NCI-H345 treated with DMSO at 0.1 percent for 48 hours (cell line): ENCODE measurements around the gene SPOCK3.

Experiments
- DNase-seq: peaks from one replicate; lab custom pipeline; 2025; ENCODE audit not compliant: unreplicated experiment; lab: John Stamatoyannopoulos, UW

The SPOCK3 gene

DNA sequence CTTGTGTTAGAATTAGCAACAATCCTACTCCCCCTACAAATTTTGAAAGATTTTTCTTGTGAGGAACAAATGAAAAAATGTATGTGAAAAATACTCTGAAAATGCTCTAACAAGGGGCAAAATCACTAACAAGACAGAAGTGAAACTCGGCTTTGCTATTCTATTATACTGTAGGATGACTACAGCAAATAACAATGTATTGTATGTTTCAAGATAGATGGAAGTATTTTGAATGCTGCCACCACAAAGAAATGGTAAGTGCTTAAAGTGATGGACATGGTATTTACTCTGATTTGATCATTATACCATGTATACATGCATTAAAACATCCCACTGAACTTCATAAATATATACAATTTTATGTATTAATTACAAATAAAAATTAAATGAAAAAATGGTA lies 192.8 kb downstream of the SPOCK3 start:
- no peak for DNase-seq

DNA sequence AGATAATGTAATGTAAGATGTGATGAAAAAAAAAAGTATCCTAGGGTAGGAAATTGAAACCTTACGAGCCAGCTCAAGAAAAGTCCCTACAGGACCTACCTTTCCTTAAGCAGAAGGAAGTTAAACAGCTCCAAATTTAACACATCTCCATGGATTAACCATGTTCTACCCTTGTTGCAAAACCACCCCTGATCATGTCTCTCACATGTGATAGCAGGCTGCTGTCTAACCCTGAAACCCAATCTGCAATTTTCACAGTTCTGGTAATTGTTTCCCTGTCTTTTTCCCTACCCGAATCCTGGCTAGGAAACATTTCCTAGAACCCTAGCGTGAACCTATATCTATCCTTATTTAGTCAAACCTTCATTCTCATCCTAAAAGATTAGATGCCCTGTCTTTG lies 198.9 kb downstream of the SPOCK3 start:
- DNase-seq = no peak

DNA sequence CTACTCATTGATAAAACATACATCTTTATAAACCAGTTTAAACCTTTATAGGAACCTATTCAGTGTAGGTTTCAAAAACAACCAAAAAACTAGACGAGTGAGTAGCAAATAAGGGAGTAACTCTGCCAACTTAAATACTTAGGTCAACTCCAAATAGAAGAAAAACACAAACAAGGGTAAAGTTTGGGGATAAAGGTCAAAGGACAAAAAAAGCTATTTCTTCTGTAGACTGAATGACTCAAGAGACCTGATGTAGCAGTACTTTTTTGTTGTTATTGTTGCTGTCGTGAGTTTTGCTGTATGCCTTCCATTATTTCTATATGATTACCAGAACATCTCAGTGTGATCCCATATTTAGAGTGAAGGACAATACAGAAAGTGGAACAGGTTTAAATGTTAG lies 199.3 kb downstream of the SPOCK3 start:
- DNase-seq = no peak

DNA sequence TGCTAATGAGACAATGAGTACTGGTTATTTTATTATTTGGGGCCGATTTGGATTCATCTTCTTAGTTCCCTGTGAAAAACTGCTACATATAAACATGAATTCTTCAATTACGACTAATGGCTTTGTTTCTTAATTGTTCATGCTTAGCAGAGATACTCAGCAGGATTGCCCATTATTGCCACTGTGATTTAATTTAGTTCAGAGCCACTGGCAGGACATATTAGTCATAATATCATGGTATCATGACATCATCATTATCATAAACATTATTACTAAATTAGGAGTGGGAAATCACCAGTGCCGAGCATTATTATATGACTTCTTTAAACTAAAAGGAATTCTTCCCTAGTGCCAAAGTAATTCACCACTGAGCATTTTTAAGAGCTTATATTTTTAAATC lies 201.4 kb downstream of the SPOCK3 start:
- no peak for DNase-seq

DNA sequence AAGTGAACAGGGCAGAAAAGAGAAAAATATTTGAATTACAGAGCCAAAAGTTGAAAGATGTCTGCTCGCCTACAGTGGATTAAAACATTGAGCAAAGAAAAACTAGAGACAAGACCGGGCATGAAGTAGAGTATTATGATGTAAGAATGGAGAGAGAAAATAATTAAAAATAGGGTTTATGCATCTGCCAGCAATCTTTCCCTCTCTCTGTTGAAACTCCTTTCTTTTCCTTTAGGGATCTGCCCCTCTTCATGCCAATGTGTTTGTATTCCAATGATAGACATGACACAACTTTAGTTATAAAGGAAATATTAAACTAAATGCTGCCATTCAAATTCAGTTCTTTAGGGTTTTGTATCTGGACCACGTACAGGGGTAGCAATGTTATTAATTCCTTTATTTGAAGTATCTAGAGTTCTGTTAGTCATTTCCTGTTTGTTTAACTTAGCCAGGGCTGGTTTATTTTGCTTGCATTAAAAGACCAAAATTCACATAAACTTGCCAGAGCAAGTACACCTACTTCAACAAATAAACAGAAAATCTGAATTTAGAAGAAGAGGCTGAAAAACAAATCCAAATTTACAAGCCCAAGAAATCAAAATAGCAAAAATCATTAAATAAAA lies 202.6 kb downstream of the SPOCK3 start:
- DNase-seq = no peak

DNA sequence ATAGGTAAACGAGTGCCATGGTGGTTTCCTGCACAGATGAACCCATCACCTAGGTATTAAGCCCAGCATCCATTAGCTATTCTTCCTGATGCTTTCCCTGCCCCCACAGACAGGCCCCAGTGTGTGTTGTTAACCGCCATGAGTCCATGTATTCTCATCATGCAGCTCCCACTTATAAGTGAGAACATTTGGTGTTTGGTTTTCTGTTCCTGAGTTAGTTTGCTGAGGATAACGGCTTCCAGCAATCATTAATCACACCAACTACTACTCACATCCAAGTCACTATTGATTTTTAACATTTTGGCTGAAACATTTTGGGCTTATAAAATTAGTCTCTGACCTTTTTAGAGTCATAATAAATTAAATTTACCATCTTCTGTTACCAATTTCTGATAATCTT lies 205.3 kb downstream of the SPOCK3 start:
- no peak for DNase-seq

DNA sequence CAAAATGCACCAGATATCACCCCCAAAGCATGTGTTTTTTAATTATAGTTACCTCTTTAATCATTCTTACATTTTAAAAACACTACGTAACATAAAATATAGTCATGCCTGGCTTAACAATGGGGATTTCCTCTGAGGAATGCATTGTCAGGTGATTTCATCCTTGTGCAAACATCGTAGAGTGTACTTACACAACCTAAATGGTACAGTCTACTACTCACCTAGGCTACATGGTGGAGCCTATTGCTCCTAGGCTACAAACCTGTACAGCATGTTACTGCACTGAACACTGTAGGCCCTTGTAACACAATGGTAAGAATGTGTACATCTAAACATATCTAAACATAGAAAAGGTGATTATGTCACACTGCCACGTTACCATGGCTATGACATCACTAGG lies 208.6 kb downstream of the SPOCK3 start:
- DNase-seq = no peak

DNA sequence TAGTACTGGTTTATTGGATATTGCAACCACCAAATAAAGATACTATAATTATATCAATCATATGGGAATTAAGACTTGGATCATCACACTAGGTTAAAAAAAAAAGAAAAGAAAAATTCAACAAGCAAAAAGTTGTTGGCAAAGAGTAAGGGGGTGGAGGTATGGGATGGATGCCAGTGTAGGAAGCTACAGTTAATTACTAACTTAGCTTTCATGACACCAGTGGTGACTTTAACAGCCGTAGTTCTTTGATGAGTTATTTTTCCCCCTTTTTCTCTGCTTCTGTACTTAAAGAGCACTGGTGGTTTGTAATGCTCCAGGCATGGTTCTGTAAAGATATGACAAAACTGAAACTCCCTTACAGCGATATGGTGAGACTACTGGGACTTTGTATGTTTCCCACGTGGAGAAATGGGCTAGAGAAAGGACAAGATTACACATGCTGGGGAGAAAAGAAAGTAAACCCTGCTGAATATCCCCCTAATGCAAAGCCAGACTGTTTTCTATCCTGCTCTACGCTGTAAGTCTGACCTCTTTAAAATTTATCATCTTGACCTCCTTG lies 210.8 kb downstream of the SPOCK3 start:
- no peak for DNase-seq

DNA sequence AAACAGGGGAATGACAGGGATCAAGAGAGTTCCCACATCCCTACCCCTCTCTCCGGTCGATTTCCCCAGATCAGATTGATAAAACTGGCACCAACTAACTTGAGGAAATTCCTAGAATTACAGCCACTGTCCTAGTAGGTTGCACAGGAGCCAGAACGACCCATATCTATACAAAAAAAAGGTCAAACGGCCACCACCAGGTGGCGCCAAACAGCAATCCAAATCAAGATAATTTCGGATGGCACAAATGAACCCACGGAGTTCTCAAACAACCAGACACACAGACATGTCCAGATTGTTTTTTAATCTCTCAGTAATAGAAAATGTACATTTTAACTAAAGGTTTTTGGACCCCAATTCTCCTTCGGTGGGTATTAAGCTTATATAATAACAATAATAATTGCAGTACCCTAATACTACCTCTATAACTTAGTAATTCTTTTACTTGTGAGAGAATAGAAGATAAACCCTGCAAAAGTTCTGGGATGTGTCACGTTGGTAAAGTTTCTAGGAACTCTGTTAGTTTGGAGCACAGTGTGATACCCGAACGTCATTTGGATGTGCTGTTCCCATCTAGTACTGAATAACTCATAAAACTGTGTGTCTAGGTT lies 212.6 kb downstream of the SPOCK3 start:
- DNase-seq = peak; percentile 3

DNA sequence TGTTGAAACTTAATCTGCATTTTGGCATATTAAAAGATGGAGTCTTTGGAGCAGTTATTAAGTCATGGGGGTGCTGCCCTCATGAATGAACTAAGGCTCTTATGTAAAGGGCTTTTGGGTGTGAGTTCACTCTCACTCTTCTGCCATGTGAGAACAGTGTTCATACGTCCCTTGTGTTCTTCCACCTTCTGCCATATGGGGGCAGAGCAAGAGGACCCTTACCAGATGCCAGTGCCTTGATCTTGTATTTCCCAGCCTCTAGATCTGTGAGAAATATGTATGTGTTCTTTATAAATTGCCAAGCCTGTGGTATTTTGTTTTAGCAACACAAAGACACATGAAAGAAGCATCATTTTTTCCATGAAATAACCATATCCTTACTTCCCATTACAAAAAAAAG lies 213.9 kb downstream of the SPOCK3 start:
- no peak for DNase-seq

DNA sequence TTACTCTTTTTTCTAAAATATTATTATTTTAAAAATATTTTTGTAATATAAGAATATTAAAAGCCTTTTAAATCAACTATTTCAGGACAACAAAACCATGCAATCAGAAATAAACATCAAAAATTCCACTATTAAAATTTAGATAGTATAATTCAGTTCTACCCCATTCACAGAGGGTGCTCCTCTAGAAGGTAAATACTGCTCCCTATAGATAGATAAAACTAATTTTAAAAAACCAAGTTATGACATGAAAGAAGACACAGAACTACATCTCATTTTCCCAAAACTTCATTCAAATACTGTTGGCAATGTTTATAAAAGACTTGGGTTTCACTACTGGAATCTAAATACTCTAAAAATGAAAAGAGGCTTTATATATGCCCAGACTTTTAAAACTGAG lies 219.3 kb downstream of the SPOCK3 start:
- DNase-seq = no peak

DNA sequence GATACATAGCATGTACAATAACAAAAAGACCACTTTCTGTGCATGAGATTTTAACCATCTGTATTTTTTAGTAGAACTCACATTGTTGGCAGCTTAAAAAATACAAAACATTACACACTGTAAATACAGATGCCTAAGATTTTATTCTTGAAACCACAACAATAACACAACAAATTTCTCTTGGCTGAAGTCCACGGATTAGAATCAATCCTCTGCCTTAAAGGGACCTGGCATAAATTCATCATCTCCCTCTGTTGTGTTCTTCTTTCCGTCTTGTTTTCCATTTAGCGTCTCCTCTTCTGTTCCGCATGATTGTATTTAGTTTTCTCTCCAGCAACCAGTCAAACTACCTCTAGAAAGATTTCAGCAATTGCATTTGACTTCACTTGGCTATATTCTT lies 231.0 kb downstream of the SPOCK3 start:
- DNase-seq = no peak

DNA sequence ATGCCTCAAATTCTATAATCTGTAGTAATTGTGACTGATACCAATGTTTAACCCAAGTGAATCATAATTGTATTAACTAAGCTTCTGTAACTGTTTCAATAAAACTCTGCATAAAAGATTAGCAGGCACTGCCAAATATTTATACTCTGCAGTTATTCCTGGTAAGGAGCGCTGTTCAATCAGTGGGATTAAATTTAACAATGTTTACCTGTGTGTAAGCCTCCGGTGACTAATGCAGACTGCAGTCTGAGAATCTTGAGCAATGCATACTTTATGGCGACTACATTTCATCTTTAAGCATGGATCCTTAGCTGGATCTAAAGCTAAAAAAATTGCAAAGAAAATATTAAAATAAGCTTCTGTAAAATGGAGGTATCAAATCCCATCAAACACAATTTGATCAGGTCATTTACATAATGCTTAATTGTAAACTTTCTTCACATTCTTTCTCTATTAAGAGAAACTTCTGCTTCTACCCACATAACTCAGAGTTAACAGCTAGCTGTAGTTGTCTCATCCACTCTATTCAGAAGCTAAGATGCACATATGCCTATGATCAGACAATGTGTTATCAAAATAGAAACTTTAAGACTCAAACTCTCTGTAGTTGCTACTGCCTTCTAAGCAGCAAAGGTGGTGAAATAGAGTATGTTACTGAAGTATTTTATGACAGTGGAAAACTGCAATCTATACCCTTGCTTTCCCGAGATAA lies 234.0 kb downstream of the SPOCK3 start:
- DNase-seq = no peak

DNA sequence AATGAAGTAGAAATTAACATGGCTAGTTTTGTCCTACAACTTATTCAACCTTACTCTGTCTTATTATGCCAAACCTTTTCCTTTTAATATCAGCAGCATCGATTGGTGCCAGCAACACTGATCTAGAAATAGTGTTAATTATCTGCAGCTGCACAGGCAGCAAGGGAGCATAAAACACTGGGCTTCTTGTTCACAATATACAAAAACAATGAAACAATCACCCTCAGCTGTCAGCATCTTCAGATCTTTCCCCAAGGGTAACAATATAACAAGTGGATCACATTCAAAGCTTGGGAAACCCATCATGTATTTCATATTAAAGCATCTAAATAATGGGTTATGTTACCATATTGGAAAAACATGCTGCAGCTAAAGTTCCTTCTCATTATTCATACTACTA lies 238.1 kb downstream of the SPOCK3 start:
- DNase-seq = no peak

DNA sequence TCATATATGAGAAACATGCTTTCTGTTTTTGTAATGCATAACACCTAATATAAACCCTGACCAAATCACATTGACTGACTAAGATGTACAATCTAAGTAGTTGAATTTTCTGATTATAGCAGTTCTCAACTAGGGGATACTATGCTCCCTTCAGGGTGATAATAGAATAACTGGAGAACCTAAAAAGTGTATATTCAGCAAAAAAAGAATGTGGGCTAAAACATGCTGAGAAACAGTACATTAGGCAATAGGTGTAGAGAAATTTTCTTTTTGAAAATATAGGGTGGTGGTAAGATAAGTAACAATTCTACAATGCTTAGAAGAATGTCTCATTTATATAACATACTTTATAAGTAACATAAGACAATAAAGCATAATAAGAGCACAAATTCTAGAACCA lies 239.6 kb downstream of the SPOCK3 start:
- DNase-seq = no peak

DNA sequence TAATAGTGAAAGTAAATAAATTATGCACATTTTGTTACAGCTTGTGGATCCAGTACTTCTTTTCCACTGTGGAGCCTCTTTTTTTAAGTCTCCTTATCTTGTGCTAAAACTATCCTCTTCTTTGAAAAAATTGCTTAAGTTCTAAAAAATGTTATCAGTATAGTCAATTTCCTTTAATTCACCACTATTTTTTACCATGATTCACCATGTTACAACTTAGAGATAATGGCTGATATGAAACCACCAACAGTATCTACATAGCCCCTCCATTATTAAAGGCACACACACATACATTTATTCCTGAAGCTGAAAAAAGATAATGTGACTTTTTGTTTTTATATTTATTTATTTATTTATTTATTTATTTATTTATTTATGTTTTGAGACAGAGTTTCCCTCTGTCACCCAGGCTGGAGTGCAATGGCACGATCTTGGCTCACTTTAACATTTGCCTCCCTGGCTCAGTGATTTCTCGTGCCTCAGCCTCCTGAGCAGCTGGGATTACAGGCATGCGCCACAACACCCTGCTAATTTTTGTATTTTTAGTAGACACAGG lies 243.2 kb downstream of the SPOCK3 start:
- DNase-seq = no peak

DNA sequence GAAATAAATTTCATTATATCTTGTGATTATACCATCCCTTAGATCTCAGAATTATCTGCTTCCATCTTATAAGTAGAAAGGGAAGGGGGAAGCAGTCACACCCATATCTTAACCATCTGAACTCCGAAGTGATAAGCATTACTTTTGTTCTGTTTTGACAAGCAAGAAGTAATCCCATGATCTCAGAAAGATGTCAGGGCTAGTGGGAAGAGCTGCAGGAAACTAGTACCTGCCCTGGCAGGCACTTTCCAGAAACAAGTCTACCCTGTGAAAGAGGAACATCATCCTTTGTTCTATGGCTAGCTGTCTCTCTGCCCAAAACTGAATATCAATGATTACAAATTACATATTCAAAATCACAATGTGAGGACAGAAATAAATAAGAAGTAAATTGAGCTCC lies 244.4 kb downstream of the SPOCK3 start:
- no peak for DNase-seq

DNA sequence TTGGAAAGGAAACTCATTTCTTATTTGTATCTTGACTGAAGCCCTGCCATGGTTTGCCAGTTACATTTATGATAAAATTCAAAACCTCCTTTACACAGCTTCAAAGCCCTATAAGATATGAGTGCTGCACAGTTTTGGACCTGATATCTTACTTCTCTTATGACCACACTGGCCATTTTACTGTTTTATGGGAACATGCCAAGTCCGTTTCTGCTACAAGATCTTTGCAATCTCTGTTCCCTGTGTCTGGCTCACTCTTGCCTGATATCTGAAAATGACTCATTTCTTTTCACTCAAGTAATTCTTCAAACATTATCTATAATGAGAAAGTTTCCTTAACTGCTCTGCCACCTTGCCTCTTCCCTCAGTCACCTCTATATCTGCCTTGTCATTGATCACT lies 247.3 kb downstream of the SPOCK3 start:
- no peak for DNase-seq

DNA sequence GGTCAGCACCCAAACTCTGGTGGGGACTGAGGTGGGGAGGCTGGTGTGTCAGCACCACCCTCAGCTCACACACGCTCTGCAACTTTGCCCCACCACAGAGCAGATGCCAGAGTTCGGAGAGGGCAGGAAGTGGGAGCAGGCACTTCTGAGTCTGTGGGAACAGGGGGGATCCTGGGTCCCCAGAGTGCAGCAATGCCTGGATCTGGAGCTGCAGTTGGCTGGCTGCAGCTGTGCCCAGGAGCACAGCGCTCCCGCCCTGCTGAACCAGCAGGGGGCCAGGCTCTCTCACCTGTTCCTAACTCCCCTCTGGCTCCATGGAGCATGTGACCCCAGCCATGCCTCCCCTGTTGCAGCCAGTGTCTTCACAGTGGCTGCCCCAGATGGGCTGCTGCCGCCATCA lies 252.4 kb downstream of the SPOCK3 start:
- DNase-seq = no peak

DNA sequence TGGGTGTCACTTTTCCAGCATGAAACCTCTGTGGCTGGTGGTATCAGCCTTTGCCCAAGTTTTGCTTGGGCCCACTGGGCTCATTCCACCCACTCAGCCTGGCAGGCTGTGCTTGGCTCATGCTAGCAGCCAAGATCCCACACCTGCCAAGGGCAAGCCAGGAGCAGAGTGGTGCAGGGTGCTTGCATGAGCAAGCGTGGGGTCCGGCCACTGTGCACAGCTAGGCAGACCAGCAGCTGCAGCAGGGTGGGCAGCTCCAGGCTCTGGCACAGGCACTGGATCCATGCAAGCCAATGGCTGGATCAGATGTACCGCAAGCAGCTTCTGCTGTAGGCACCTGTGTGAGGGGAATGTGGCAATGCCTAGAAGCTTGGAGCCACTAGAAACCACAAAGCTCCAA lies 253.9 kb downstream of the SPOCK3 start:
- no peak for DNase-seq

DNA sequence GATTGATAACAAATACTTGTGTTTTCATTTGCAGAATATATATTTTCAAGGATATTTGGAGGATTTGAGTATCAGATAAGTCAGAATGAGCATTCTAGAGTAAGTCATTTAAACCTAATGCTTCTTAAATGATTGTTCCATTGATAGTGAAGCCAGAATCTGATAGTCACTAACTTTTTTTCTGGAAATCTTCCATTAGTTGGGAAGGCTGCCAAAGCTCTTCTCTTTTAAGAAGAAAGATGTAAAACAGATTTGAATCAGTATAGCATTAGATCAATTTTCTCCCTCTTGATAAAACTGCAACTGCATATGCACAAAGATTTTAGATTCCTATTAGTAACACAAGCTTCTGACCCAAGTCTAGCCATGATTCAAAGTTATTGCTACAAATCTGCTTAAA lies 256.7 kb downstream of the SPOCK3 start:
- DNase-seq = no peak

DNA sequence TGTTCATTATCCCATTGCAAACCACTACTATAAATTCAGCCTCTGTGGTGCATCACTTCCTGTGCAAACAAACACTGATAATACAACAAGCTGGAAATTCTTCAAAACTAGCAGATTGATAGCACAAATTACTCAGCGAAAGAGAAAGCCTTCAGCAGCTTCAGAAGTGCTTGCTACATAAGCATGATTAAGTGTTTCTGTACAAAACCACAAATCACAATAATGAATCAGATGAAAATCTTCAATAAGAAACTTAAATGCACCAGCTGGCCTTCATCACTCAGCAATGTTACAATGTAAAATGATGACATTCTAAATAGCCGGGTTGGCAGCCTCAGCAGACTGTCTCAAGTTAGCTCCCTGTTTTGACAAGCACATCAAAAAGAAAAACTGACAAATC lies 262.2 kb downstream of the SPOCK3 start:
- no peak for DNase-seq
